GM19240 (cell line): Measurements from ENCODE around the gene STK10.

Experiments used
- DNase-seq: peaks from one replicate; pipeline ENCODE4 v3.0.0; 2011; ENCODE audit warnings: low spot score; ENCODE audit not compliant: insufficient read length

The STK10 gene

DNA sequence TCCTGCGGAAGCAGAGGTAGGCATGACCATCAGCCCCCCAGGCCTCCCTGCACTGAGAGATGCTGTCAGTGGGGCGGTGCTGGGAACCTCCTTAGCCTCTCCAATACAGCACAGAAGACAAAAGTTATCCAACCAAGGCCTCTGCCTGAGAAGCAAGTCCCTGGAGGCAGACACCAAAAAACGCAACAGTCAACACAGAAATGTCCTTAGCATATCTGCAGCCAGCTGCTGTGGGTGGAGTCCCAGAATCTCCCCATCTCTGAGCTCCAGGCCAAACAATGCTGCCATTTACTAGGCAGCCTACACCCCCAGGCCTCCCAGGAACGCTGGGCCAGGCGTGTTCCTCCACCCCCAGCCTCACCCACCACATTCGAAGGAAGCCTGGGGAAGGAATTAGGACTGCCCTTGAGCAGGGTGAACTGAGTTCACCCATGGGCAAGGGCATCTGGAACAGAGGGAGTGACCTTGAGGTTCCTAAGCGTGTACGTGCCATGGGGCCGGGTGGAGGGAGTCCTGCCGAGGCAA lies 43.7 kb downstream of the STK10 start:
- no peak for DNase-seq

DNA sequence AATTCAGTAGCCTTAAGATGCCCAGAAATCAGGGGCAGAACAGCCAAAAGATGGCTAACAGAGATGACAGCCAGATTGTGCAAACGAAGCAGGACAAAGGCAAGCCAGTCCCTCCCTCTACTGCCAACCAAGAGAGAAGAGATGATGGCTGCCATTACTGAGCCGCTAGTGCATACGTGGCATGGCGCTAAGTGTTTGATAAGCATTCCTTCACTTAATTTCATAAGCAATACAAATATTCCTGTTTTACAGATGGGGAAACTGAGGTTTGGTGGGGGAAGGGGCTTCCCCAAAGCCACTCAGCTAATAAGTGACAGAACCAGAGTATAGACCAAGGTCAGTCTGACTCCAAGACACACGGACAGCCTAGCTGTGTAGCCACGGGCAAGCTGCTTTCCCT lies 44.1 kb downstream of the STK10 start:
- no peak for DNase-seq

DNA sequence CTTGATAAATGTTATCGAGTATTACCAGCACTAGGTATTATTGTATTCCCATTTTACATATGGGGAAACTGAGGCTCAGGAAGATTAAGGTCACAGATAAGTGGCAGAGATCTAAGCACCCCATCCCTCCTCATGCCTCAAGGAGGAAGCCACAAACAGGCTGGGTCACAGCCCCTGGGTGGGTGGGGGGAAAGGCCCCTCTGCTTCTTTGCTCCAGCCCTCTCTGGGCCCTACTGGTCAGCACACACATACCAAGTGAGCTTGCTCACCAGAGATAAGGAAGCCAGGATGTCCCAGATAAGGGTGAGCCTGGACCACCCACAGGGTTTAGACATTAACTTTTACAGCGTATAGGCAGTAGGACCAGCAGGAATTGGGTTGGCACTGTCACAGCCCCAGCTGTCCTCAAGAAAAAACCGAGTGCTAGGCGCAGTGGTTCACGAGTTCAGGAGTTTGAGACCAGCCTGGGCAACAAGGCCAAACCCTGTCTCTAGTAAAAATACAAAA lies 45.3 kb downstream of the STK10 start:
- DNase-seq = no peak

DNA sequence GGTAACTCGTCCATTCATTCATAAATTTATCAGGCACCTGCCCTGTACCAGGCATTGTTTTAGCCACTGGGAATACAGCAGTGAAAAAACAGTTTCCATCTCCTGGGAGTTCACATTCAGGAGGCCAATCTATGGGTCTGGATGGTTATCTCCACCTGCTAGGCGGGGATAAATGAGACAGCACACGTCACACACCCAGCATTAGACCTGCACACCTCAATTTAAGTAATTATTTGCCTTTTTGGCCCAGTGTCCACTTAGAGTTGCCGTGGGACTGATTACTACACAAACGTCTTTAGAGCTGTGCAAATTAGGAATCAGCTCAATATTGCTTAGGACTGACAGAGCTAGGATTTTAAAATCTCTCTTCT lies 46.1 kb downstream of the STK10 start:
- no peak for DNase-seq

DNA sequence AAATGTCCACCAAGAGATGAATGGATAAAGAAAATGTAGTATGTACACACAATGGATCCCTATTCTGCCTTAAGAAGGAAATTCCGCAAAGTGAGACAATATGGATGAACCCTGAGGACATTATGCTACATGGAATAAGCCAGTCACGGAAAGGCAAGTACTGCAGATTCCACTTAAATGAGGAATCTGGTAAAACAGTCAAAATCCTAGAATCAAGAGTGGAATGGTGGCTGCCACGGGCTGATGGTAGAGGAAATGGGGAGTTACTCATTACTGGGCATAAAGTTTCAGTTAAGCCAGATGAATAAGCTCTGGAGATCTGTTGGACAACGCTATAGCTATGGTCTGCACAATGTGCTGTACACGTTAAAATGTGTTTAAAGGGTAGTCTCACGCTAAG lies 47.2 kb downstream of the STK10 start:
- no peak for DNase-seq

DNA sequence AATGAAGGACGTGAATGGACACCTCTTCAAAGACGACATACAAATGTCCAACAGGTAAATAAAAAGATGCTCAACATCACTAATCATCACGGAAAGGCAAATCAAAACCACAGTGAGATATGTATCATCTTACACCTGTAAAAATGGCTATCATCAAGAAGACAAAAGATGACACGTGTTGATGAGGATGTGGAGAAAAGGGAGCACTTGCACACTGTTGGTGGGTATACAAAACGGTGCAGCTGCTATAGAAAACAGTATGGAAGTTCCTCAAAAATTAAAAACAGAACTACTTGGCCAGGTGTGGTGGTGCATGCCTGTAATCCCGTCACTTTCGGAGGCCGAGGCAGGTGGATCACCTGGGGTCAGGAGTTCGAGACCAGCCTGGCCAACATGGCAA lies 47.9 kb downstream of the STK10 start:
- DNase-seq = no peak

DNA sequence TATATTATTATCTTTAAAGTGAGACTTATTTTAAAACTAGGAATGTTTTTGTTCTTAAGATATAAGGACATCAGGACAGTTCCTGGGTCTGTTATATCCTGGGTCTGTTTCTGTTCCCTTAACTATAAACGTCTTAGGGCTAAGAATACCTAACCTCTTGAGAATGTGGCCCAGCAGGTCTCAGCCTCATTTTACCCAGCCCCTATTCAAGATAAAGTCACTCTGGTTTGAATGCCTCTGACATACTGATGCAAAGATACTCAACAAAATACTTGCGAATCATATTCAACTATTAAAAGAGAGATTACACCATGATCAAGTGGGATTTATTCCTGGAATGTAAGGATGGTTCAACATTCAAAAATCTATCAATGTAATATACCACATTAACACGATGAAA lies 51.0 kb downstream of the STK10 start:
- DNase-seq = no peak

DNA sequence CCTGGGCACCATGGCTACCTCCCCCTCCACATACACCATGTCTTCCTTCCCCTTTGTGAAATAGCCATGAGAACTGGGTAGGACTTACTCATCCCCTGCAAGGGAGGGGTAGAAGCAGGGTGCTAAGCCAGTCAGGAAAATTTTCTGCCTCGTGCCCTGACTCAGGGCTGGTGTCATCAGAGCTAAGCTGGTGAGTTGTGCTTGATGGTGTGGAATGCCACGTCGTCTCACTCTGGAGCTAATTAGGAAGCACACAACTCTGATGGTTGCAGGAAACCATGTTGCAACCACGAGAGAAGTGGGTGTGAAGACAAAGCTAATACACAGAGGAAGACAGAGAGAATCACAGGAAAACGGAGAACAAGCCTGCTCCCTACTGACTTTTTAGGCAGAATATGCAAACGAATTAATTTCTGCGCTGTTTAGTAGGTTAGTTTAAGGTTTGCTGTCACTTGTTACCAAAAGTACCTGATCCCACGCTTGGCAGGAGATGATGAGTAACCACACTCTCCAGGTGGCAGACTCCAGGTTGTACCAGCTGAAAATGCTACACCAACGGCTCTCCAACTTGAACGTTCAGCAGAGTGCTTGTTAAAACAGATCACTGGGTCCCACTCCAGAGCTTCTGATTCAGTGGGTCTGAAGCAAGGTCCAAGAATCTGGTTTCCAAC lies 54.5 kb downstream of the STK10 start:
- no peak for DNase-seq

DNA sequence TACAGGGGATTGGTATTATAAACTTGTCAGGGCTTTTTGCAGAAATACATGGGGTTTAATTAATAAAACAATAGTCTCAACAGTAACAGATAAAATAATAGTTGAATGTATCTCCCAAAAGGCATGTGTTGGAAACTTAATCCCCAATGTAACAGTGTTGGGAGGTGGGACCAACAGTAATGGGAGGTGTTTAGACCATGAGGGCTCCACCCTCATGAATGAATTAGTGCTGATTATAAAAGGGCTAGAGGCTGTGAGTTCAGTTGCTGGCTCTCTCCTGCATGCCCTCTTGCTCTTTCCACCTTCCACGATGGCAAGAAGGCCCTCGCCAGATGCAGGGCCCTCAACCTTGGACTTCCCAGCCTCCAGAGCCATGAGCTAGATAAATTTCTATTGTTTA lies 56.3 kb downstream of the STK10 start:
- DNase-seq = no peak

DNA sequence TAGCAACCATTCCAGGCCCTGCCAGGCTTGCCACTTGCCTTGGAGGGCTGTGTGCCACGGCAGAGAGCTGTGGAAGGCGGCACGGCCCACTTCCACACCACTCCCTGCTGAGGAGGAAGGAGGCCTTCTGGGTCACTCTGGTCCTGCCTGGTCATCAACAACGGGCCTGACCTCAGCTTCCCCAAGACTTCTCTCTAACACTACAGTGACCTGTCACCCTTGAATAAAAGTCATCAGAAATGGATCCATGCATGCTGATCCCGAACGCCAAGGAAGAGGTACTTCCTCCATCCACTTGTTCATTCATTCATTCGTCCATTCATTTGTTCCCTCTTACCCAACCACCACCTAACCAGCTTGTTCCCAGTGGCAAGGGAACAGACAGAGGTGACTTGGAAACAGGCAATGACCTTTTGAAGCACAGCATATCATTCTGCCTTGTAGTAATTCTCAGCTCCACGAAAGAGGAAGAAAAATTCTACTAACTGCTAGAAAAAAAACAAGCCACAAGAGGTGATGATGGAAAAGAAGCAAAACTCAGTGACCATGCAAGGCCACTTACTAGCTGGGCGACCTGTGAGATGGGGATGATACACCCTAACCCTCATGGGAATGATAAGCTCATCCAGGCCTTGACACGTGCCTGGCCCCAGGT lies 58.6 kb downstream of the STK10 start:
- no peak for DNase-seq

DNA sequence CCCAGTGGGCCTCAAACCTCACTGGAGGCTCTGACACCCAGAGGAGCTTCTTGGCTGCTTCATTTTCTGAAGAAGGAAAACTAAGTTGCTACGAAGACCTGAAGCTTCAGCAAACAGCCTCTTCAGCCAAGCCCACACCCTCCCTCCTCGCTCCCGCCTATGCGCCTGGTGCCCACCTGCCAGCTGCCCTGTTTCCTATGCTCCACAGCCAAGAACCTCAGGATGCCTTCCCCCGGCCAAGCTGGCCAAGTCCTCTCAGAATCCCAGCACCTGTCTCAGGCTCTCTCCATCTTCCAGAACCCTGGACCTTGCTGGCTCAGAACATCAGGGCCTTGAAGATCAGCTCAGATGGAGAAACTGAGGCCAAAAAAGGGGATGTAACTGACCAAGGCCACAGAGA lies 60.4 kb downstream of the STK10 start:
- no peak for DNase-seq

DNA sequence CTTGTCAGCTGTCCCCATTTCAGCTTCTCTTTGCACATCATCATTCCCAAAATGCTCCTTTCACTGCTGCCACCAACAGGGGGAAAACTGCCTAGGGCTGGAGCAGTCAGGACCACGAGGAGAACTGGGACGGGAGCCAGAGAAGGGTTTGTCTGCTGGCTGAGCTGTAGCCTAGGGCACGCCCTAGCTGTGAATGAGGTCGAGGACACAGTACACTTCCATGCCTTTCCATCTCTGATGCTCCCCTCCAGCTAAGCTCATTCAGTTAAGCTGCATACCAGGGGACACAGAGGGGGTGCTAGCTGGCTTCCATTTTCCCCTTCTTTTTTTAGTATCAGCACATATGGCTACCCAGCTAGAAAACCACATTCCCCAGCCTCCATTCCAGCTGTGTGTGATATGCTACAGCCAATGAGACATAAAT lies 64.7 kb downstream of the STK10 start:
- DNase-seq = no peak

DNA sequence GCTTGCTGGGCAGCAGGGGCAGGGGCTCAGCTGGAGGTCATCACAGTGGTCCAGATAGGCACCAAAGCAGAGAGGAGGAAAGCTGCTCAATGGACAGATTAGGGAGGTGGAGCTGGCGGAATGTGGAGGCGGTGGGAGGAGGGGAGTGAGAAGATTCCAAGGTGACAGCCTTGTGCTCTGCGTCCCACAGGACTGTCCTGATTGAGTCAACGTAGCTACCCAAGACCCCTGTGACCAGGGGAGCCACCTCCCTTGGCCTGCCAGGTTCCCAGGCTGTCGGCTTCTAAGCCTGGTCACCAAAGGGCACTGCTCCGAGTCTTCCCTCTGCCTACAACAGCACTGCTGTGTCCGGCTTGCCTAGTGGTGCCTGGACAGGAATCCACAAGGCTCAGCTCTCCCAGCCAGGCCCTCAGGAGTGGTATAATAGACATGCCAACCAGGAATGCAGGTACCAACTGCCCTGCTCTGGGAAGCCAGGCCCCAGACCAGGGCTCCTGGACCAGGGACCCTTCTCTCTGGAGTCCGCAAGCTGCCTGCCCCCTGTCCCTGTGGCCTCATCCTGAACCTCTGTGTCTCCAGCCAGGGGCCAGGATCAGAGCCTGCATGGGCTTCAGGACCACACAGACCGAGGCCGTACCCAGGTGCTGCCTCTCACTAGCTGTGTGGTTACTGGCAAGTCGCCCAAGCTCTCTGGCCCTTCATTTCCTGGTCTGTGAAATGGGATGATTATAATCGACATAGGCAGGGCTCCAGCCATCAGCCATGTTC lies 67.9 kb downstream of the STK10 start:
- no peak for DNase-seq

DNA sequence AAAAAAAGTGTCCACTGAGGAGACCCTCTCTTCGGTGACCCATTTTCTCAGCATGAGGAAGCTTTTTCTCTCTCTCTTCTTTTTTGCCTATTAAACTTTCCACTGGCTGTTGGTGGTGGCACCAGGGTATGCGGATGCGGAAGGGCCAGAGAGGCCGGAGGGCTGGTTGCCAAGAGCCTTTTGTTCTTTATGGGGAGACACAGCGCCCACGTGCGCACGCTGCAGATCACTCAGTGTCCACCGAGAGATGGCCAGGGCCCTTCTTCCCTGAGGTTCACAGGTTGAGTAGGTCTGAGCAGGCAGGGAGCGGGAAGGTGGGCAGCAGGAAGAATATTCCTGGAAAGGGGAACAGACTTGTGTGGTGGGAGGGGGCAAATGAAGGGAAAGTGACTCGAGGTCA lies 69.1 kb downstream of the STK10 start:
- DNase-seq = no peak

DNA sequence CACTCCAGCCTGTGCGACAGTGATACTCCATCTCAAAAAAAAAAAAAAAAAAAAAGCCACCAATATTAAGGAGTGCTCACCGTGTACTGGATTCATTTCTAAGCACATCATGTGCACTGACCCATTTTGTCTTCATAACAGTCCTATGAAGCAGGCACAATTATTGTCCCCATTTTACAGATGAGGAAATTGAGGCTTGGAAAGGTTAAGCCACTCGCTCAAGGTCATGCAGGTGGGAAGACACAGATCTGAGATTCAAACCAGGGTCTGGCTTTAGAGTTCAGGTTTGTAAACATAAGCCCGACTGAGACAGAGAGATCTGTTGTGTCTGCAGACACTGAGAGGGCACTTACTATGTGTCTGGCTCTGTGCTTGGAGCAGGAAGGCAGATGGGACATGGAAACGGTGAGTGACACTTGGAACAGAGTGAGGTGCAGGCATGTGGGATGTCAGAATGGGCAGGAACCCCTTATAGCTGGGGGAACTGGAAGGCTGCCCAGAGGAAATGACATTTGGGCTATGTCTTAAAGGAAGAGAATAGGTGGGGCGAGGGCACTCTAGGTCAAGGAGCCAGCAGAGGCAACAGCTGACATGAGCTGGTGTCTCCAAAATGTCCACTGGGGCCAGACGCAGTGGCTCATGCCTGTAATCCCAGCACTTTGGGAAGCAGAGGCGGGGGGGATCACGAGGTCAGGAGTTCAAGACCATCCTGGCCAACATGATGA lies 69.9 kb downstream of the STK10 start:
- no peak for DNase-seq

DNA sequence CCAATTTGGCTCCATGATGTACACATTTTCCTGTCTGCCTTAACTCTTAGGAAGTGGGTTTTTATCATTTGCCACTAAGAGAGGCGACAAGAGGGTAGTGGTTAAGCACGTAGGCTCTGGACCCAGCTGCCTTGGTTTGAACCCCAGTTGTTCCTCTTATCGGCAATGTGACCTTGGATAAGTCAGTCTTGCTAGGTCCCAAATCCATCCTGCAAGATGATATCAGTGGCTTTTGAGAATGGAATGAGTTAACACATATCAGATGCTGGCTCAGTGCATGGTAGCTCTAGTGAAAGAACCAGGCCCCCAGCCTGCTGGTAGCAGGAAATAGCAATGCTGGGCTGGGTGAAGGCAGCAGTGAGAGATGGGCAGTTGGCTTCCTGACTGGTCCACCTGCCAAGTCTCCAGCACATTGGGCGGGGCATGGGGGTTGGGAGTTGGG lies 72.5 kb downstream of the STK10 start:
- DNase-seq = no peak

DNA sequence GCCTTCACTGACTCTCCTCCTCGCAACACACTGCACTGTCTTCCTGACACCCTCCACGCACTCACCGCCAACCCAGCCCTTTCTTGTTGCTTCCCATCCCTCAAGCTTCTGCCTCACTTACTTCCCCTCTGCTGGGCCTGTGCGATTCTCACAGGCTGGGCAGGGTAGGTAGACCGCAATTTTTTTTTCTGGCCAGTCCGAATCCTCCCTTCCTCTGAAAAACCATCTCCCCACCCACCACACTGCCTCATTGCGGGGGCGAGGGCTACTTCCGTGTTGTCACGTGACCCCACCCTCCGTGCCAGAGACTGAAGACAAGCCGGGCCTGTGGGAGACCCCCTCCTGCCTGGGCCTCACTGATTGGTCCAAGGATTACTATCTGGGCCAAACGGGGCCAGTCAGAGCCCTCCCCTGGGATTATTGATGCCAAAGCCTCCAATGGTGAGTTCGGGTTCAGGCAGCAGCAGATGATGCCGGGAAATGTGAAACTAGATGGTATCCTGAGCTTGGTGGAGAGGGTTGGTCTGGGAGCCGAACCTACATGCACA lies 73.1 kb downstream of the STK10 start:
- peak; percentile 78 for DNase-seq

DNA sequence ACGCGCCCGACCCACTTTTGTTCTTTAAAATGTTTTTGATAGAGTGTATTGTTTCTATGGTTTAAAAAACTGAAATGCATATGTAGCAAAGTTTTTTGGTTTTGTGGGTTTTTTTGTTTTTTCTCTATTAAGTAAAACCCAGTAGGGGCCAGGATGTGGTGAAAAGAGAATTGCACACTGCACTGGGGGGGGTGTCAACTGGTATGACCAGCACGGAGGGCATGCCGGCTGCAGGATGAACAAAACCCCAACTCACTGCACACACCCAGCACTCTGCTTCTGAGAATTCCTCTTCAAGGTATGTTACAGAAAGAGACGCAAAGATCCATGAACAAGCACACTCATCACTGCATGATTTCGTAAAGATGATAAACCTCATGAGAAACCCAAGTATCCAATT lies 75.0 kb downstream of the STK10 start:
- DNase-seq = no peak

DNA sequence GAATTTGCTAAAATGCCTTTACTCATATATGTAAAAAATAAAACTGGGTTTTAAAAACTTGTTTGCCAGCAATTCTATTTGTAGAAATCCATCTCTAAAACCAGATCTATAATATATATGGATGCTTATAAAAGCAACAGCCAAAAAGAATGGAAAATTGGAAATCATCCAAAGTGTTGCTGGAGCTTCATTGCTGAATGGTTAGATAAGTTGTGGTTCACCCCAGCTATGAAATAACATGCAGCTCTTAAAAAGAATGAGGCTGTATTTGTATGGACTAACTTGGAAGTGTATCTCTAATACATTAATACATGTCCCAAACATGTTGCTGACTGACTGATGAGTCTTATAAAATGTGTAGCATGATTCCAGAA lies 76.2 kb downstream of the STK10 start:
- no peak for DNase-seq

DNA sequence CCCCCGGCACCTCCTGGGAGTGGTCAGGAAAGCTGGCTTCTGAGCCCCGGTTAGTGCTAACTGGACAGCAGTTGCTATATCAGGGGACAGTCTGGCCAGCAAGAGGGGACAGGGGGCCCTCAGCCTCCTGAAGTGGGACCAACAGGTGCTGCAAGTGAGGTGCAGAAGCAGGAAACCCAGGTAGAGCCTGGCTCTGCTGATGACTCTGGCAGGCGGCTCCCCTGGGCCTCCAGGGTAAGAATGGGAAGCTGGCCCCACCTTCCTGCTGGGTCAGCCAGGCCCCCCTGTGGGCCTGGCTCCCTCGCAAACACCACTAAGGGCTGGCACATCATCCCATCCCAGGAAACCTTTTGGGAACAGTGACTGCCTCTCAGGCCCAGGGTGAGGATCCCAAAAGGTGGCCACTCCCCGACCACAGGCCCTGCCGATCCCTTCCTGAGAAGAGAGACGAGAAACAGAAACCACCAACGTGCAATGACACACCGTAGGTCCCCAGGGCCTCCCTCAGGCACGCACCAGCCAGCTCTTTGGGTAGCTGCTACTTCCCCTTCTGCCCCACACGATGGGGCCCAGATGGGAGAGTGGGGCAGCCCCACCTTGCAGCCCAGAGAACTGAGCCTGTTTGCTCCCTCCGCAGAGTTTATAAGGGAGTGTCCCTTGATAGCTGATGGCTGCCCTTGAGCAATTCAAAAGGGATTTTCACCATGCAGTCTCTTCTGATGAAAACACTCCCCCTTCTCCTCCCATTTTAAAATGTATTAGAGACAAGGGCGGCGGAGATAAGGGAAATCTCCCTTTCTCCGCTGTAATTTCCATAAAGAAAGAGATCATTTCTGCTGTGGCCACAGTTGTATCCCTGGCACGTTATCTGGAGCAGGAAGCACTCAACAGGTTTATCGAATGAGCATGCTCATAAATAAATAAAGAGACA lies 76.8 kb downstream of the STK10 start:
- DNase-seq = peak; percentile 65
